Neural cell (in vitro differentiated cells): ENCODE data around the gene TRPT1.

Experiments
- CTCF ChIP-seq: fragments of 450-650 bp; IDR thresholded peaks from 2 replicates; pipeline ENCODE4 v1.5.1; 2014; ENCODE audit warnings: antibody characterized with exemption, mild to moderate bottlenecking, moderate library complexity; ENCODE audit not compliant: poor library complexity, severe bottlenecking
- EP300 ChIP-seq: fragments of 450-650 bp; conservative IDR thresholded peaks from 2 replicates; pipeline ENCODE4 v1.6.1; 2014; ENCODE audit warnings: antibody characterized with exemption, mild to moderate bottlenecking, moderate library complexity; ENCODE audit not compliant: poor library complexity, severe bottlenecking
- EZH2 ChIP-seq: fragments of 200-600, 300-800 bp; shearing (Covaris generic), sonication (generic); IDR thresholded peaks from 2 replicates; pipeline ENCODE4 v1.6.1; 2014; ENCODE audit warnings: antibody characterized with exemption, low read length, borderline replicate concordance, mild to moderate bottlenecking; ENCODE audit not compliant: insufficient read depth, poor library complexity, severe bottlenecking
- POLR2AphosphoS5 ChIP-seq: IDR thresholded peaks from 2 replicates; pipeline ENCODE4 v1.6.1; 2012
- RAD21 ChIP-seq: fragments of 450-650 bp; conservative IDR thresholded peaks from 2 replicates; pipeline ENCODE4 v1.6.1; 2014; ENCODE audit warnings: antibody characterized with exemption, mild to moderate bottlenecking, moderate library complexity
- SMC3 ChIP-seq: fragments of 450-650 bp; conservative IDR thresholded peaks from 2 replicates; pipeline ENCODE4 v1.6.1; 2014; ENCODE audit warnings: antibody characterized with exemption, mild to moderate bottlenecking, moderate library complexity; ENCODE audit not compliant: poor library complexity
- TAF1 ChIP-seq: IDR thresholded peaks from 2 replicates; pipeline ENCODE4 v1.6.1; 2012; ENCODE audit warnings: low read depth

DNA sequence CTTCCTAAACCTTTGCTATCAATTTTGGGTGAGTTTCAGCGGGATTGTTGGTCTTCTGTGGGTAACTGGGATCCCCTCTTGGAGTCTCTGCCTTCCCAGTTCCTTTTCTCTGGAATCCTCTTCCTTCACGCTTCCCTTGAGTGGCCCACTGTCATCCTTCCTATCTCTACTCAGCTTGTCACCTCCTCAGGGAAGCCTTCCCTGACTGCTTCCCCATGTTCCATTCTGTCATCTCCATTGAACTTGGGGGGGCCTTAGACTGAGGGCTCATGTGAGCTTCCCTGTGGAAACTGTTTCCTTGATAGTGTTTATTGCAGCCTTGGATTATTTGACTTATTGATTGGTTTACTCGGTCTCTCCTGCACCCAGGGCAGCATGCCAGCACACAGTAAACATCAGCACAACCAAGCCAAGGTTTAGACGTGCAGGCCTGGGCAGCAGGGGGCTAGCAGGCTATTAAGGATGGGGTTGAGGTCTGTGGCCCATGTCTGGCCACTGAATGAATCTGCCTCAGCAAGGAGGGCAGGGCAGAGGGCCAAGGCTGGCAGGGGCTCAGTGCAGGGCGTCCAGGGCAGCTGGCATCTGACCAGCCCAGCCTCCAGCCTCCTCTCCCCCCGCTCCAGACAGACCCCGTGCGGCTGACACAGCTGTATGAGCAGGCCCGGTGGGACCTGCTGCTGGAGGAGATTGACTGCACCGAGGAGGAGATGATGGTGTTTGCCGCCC, 7.2 kb downstream of the TRPT1 start:
- TF ChIP-seq TAF1, result no peak
- TF ChIP-seq POLR2AphosphoS5, result no peak
- no peak for TF ChIP-seq CTCF
- no peak for TF ChIP-seq EZH2
- TF ChIP-seq SMC3, result no peak
- no peak for TF ChIP-seq EP300
- TF ChIP-seq RAD21, result no peak
